Astrocyte of the spinal cord (primary cell): ENCODE data around the gene KIRREL1.

Experiments used
- DNase-seq: peaks from one replicate; pipeline ENCODE4 v3.0.0; 2011; ENCODE audit warnings: low read depth, low spot score
- H3K4me3 ChIP-seq: 2 replicates; pipeline ENCODE4 v1.5.1; 2011; ENCODE audit warnings: low read depth, mild to moderate bottlenecking, low read length, moderate library complexity
- in situ Hi-C: cut with HindIII; loops from 2 replicates; pipeline ENCODE4 v1.10.0; 2017; ENCODE audit warnings: low sequenced_read_pairs
- TF ChIP-seq, protein P1 (sequence below): IDR thresholded peaks from 2 replicates; pipeline ENCODE4 v1.5.1; 2012; ENCODE audit warnings: low read depth, mild to moderate bottlenecking, low read length, inconsistent platforms

KIRREL1 gene

DNA sequence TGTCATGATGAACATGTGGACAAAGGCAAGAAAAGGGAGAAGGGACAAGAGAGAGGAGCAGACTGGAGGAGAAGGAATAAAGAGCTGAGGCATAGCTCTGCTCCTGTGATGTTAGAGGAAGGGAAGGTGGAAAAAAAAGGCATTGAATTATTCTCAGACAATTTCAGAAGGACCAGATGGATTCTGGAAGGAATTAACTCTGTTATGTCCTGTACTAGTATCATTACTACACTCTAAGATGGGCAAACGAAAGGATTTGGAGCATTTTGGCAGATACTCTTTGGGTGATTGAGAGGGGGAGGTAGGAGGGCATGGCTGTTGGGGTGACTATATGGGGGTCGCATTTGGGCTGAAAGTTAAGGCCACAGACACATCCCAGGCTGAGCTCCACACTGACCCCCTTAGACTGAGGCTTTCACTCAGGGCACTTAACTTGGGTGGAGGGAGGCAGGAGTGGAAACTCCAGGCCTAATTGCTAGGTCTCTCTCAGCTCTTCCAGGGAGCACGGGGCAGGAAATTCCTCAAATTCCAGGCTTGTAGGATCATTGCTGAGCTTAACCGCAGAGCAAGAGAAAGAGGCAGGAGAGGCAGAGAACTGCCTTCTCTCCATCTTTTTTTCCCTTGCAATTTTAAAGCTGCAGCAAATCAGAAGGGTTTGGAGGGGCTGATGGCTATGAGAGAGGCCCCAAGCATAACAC is 25.9 kb downstream of the KIRREL1 start:
- peak; percentile 93 for DNase-seq
- in situ Hi-C loops = no loop called here
- TF ChIP-seq, protein P1, sequence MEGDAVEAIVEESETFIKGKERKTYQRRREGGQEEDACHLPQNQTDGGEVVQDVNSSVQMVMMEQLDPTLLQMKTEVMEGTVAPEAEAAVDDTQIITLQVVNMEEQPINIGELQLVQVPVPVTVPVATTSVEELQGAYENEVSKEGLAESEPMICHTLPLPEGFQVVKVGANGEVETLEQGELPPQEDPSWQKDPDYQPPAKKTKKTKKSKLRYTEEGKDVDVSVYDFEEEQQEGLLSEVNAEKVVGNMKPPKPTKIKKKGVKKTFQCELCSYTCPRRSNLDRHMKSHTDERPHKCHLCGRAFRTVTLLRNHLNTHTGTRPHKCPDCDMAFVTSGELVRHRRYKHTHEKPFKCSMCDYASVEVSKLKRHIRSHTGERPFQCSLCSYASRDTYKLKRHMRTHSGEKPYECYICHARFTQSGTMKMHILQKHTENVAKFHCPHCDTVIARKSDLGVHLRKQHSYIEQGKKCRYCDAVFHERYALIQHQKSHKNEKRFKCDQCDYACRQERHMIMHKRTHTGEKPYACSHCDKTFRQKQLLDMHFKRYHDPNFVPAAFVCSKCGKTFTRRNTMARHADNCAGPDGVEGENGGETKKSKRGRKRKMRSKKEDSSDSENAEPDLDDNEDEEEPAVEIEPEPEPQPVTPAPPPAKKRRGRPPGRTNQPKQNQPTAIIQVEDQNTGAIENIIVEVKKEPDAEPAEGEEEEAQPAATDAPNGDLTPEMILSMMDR = no peak
- H3K4me3 ChIP-seq = no peak overlapping the region

DNA sequence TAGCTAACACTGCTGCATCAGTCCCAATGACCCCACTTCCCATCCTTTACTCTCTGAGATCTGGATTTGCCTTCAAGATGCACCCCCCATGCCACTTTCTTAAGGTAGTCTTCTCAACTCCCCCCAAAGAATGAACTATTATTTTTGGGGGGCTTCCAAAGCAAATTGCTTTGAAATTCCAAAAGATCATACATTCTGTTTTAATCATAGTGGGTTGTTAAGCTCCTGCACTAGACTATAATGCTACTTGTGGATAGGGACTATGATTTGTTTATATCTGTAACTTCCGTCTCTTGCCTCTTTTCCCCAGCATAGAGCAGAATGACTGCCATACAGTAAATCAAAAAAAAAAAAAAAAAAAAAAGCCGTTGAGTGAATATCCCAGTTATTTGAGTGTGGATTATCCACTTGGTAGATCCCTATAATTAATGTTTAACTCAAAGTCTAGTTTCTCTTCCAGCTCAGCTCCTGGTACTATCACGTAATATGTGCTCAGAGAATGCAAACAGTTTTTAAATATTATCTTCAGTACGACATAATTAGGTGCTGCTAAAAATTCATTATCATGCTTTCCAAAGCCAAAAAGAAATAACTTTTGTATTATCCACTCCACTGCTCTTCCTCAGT is 26.9 kb downstream of the KIRREL1 start:
- TF ChIP-seq, protein P1 = no peak
- peak overlapping the region; percentile 12 for H3K4me3 ChIP-seq
- in situ Hi-C loops = no loop called here
- peak; percentile 21 for DNase-seq

DNA sequence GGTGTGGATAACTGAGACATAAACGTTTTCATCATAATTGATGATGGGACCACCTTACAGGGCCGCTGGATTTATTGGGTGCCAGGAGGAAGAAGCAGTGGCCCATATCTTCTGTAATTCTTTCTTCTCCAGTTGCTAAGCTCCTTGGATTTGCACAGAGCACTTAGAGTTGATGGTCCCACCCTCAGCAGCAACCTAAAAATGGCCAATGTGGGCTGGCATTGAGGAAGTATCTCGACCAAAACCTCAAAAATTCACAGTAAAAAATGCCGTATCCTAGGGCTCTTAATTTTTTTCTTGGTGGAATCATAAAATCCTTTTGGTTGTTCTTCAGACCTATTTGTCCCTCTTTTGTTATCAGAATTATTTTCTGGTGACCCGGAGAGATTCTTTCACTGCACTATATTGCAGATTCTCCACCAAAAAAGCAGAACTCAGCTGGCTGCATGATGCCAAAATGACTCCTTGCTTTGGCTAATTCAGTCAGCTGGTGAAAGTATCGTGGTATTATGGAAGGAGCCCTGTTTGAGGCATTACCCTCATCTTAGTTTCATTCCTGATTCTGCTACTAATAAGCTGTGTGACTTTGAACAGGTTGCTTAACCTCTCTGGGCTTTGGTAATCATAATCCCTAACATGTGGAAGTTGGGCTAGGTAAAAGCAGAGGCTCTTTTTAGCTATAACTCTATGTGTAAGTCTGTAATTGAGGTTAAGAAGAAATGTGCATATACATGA is 27.6 kb downstream of the KIRREL1 start:
- TF ChIP-seq, protein P1 = no peak
- no peak overlapping the region for H3K4me3 ChIP-seq
- peak; percentile 50 for DNase-seq
- in situ Hi-C loops = no loop called here

DNA sequence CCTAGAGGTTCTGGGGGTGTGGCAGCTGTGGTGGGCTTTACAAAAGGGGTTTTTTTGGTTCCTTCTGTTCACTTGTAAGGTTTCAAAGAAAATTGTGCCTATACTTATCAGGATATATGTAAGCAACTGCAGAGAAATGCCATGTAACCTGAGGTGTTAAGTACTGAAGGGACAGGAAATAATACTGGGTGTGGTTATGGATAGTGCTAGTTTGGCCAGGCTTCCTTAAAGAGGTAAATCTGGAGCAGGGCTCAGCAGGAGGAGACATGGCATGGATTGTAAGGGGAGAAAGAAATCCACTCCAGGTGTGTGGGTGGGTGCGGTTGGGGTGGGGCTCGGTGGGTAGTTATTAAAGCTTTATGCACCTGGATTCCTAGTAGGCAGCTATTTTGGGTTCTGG is 28.3 kb downstream of the KIRREL1 start:
- in situ Hi-C loops = no loop called here
- DNase-seq = no peak
- TF ChIP-seq, protein P1 = no peak
- no peak overlapping the region for H3K4me3 ChIP-seq

DNA sequence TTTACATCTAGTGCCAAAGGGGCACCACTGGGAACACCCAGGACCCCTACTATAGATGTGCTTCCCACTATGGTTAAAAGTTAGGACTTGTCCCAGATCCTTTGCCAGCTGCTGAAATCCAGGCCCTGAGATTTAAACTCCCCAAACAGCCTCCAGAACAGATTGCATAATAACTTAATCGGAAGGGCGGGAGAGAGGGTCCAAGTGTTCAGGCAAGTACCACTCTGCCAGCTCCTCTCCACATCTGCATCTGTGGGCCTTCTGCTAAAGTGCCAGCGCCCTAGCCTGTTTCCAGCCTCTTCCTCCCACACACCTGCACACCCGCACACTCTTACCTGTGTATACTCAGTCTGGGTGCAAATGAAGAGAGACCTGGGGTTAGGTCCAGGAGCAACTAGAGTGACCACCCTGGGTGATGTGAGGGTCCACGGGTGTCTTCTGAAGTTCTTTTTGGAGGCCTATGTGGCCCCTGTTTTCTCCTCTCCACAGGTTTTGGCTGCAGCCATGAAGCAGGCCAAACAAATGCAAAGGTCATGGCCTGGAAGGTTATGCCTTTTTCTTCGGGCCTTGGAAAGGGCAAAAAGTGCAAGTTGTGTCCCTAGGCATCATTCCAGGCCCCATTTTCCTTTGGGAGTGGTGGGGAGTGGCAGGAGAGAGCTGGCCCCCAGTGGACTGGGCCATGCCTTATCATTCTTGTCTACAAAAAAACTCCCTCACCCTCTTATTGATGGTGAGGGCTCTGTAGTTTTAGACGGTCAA is 29.3 kb downstream of the KIRREL1 start:
- in situ Hi-C loops = no loop called here
- TF ChIP-seq, protein P1 = no peak
- no peak for DNase-seq
- H3K4me3 ChIP-seq = no peak overlapping the region

DNA sequence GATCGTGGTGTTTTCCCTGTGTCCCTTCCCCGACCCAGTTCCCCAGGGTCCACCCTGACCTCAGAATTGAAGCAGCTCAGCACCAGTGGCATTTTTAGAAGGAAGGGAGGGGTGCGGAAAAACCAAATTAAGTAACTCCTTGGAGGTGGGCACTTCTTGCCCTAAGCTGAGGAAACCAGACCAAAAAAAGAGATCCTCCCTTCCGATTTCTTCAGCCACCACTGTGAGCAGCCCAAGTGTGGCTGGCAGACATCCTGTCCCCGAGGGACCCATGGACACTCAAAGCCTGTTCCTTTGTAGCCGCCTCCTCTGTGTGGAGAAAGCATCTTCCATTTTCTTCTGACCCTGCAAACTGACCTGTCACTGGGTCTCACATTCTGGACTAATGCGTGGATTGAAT is 31.3 kb downstream of the KIRREL1 start:
- DNase-seq = no peak
- H3K4me3 ChIP-seq = no peak overlapping the region
- in situ Hi-C loops = no loop called here
- TF ChIP-seq, protein P1 = no peak
